Endodermal cell (in vitro differentiated cells): Measurements from ENCODE around the gene EVA1C. TPM values are rescaled to one million over a fixed set of nuclear protein-coding genes. Genes with fewer than 3 reads are reported as not detected.
"Not testable (repeated sequence)": the region's sequence is repeated elsewhere in the genome, so short reads cannot be mapped to it uniquely, and the experiment has no call there.

Source experiments
- DNase-seq: peaks from one replicate; pipeline ENCODE4 v3.0.0-alpha.2; 2017
- H3K27ac ChIP-seq: 2 replicates; pipeline ENCODE4 v1.5.1; 2013; ENCODE audit warnings: mild to moderate bottlenecking, low read depth, low read length, moderate library complexity
- H3K27me3 ChIP-seq: 2 replicates; pipeline ENCODE4 v1.6.1; 2013; ENCODE audit warnings: mild to moderate bottlenecking, low read length, moderate library complexity; ENCODE audit not compliant: insufficient read depth, control insufficient read depth, poor library complexity, severe bottlenecking
- H3K36me3 ChIP-seq: 2 replicates; pipeline ENCODE4 v1.7.0; 2013; ENCODE audit warnings: mild to moderate bottlenecking, low read length, moderate library complexity; ENCODE audit not compliant: control insufficient read depth, insufficient read depth
- H3K4me1 ChIP-seq: one replicate; pipeline ENCODE4 v1.7.0; 2013; ENCODE audit warnings: low read length; ENCODE audit not compliant: control insufficient read depth, insufficient read depth
- H3K4me3 ChIP-seq: 2 replicates; pipeline ENCODE4 v1.5.1; 2013; ENCODE audit warnings: mild to moderate bottlenecking, low read length, moderate library complexity
- H3K9ac ChIP-seq: 2 replicates; pipeline ENCODE4 v1.6.1; 2013; ENCODE audit warnings: mild to moderate bottlenecking, low read length, moderate library complexity; ENCODE audit not compliant: poor library complexity, severe bottlenecking; ENCODE audit errors: extremely low read depth
- H3K9me3 ChIP-seq: 2 replicates; pipeline ENCODE4 v1.6.1; 2013; ENCODE audit warnings: mild to moderate bottlenecking, low read length, moderate library complexity; ENCODE audit not compliant: control insufficient read depth
- H3K27ac Mint-ChIP-seq: 2 replicates; pipeline ENCODE4 v1.8.0; 2020; ENCODE audit warnings: mixed read lengths
- H3K27me3 Mint-ChIP-seq: 2 replicates; pipeline ENCODE4 v1.8.0; 2021; ENCODE audit warnings: mild to moderate bottlenecking, mixed read lengths; ENCODE audit not compliant: insufficient read depth
- H3K36me3 Mint-ChIP-seq: 2 replicates; pipeline ENCODE4 v1.8.0; 2020; ENCODE audit warnings: low read depth, mixed read lengths
- H3K4me1 Mint-ChIP-seq: 2 replicates; pipeline ENCODE4 v1.8.0; 2020; ENCODE audit warnings: mixed read lengths
- H3K4me3 Mint-ChIP-seq: 2 replicates; pipeline ENCODE4 v1.8.0; 2020; ENCODE audit warnings: mild to moderate bottlenecking, moderate library complexity, mixed read lengths
- H3K9me3 Mint-ChIP-seq: 2 replicates; pipeline ENCODE4 v1.8.0; 2020; ENCODE audit warnings: mild to moderate bottlenecking, mixed read lengths
- WGBS, 2 experiments: methylation state at CpG; one replicate each; pipeline versions ENCODE4 v1.1.5 to v1.1.7; 2013; ENCODE audit warnings: missing lambda C conversion rate in 2 of 2, mixed read lengths in 1 of 2; ENCODE audit not compliant: insufficient coverage in 1 of 2, insufficient read length in 1 of 2; 5-methylcytosine and 5-hydroxymethylcytosine counted together
- total RNA-seq, 2 donors: library from RNA; stranded (reverse); fragmentation: NEBNext Ultra II Directional in 1 of 2; extraction: Animal tissue kit (Norgen Biotek cat#: 25700) in 1 of 2; gene quantifications; 2 replicates in 1 of 2; 3 replicates in 1 of 2; pipeline ENCODE4 v1.2.1, GENCODE V29; 2021
- TF ChIP-seq, protein P1 (sequence below): fragments of 200-600 bp; sonication (generic); conservative IDR thresholded peaks from 2 replicates; pipeline ENCODE4 v1.5.0; 2021; ENCODE audit warnings: antibody characterized with exemption, mild to moderate bottlenecking

Gene EVA1C
- total RNA-seq, 2 donors from 2014 or later, result 0.68 TPM; not detected in 1

- H3K4me1 Mint-ChIP-seq, result no peaks in the 10 kb centered on the region
- Histone ChIP-seq H3K27me3 (no peaks in the 10 kb centered on the region), H3K36me3 (no peaks in the 10 kb centered on the region), H3K27ac (no peak overlapping the region), H3K9me3 (no peaks in the 10 kb centered on the region), H3K9ac (no peak overlapping the region), H3K4me1 (no peaks in the 10 kb centered on the region), H3K4me3 (no peak overlapping the region)
- no peaks in the 10 kb centered on the region for H3K27me3 Mint-ChIP-seq
- no peak overlapping the region for H3K27ac Mint-ChIP-seq
- no peak overlapping the region for H3K4me3 Mint-ChIP-seq
- TF ChIP-seq, protein P1, sequence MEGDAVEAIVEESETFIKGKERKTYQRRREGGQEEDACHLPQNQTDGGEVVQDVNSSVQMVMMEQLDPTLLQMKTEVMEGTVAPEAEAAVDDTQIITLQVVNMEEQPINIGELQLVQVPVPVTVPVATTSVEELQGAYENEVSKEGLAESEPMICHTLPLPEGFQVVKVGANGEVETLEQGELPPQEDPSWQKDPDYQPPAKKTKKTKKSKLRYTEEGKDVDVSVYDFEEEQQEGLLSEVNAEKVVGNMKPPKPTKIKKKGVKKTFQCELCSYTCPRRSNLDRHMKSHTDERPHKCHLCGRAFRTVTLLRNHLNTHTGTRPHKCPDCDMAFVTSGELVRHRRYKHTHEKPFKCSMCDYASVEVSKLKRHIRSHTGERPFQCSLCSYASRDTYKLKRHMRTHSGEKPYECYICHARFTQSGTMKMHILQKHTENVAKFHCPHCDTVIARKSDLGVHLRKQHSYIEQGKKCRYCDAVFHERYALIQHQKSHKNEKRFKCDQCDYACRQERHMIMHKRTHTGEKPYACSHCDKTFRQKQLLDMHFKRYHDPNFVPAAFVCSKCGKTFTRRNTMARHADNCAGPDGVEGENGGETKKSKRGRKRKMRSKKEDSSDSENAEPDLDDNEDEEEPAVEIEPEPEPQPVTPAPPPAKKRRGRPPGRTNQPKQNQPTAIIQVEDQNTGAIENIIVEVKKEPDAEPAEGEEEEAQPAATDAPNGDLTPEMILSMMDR, result no peak
- WGBS, 2 experiments, result 86 to 95% methylated on average over 4 to 6 of the region's 6 CpGs
- no peak for DNase-seq
- no peaks in the 10 kb centered on the region for H3K9me3 Mint-ChIP-seq
- H3K36me3 Mint-ChIP-seq, result no peaks in the 10 kb centered on the region
Measured at GRCh38 chr21:32539378-32539777, 126.9 kb downstream of the EVA1C start.

- H3K9me3 ChIP-seq, H3K9me3 Mint-ChIP-seq, H3K27me3 Mint-ChIP-seq, H3K36me3 ChIP-seq, H3K9ac ChIP-seq, H3K27ac ChIP-seq, H3K4me1 ChIP-seq, H3K4me3 ChIP-seq, H3K4me1 Mint-ChIP-seq, H3K27ac Mint-ChIP-seq, DNase-seq, H3K36me3 Mint-ChIP-seq, H3K27me3 ChIP-seq, H3K4me3 Mint-ChIP-seq: not testable (repeated sequence)
- 90% methylated on average over 1 of the region's 2 CpGs; no CpG with 5 or more reads in 1 of the 2 experiments for WGBS, 2 experiments
Measured at GRCh38 chr21:32543056-32543455, 130.6 kb downstream of the EVA1C start.

- H3K4me1 ChIP-seq, result no peaks in the 10 kb centered on the region
- WGBS, 2 experiments, result 74 to 83% methylated on average over 2 to 3 of the region's 3 CpGs
- no peak overlapping the region for H3K27ac Mint-ChIP-seq
- no peak for DNase-seq
- H3K27me3 ChIP-seq, result no peaks in the 10 kb centered on the region
- no peak overlapping the region for H3K27ac ChIP-seq
- H3K9ac ChIP-seq, result no peak overlapping the region
- no peaks in the 10 kb centered on the region for H3K27me3 Mint-ChIP-seq
- no peaks in the 10 kb centered on the region for H3K4me1 Mint-ChIP-seq
- TF ChIP-seq, protein P1, result no peak
- H3K36me3 ChIP-seq, result no peaks in the 10 kb centered on the region
- no peaks in the 10 kb centered on the region for H3K9me3 Mint-ChIP-seq
- H3K9me3 ChIP-seq, result no peaks in the 10 kb centered on the region
- no peak overlapping the region for H3K4me3 Mint-ChIP-seq
- no peaks in the 10 kb centered on the region for H3K36me3 Mint-ChIP-seq
- no peak overlapping the region for H3K4me3 ChIP-seq
Measured at GRCh38 chr21:32543975-32544374, 131.5 kb downstream of the EVA1C start.

DNA sequence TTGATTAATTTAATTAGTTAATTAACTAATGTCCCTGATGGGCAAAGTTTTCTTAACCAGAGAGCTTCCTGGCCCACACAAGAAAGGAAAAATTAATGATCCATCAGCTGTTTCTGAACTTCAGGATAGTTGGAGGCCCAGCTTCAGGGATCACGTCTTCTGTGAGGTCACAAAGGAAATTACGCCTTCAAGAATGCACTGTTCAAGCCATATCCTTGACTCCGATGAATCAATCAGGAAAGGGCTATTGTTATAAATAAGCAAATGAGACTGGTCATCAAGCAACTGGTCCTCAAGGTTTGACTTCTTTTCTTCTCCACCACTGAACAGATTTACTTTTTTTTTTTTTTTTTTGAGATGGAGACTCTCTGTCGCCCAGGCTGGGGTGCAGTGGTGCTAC is 132.2 kb downstream of the EVA1C start:
- Histone ChIP-seq H3K27me3 (no peaks in the 10 kb centered on the region), H3K27ac (no peak overlapping the region), H3K4me1 (no peaks in the 10 kb centered on the region), H3K36me3 (no peaks in the 10 kb centered on the region), H3K9me3 (no peaks in the 10 kb centered on the region), H3K9ac (no peak overlapping the region), H3K4me3 (no peak overlapping the region)
- H3K9me3 Mint-ChIP-seq, result no peaks in the 10 kb centered on the region
- WGBS, 2 experiments, result 93 to 97% methylated on average over 3 to 4 of the region's 4 CpGs
- H3K36me3 Mint-ChIP-seq, result no peaks in the 10 kb centered on the region
- no peak for DNase-seq
- no peak overlapping the region for H3K4me3 Mint-ChIP-seq
- TF ChIP-seq, protein P1, result no peak
- no peaks in the 10 kb centered on the region for H3K4me1 Mint-ChIP-seq
- no peak overlapping the region for H3K27ac Mint-ChIP-seq
- no peaks in the 10 kb centered on the region for H3K27me3 Mint-ChIP-seq
